Neural cell (in vitro differentiated cells): ENCODE measurements around the gene ZBP1. TPM values are rescaled to one million over a fixed set of nuclear protein-coding genes. Genes with fewer than 3 reads are reported as not detected.

Experiments
- H2AFZ ChIP-seq: fragments of 200-600, 300-800 bp; sonication (generic), shearing (Covaris generic); 2 replicates; pipeline ENCODE4 v1.6.0; 2014; ENCODE audit warnings: low read depth, mild to moderate bottlenecking, antibody characterized with exemption, low read length, moderate library complexity
- H3F3A ChIP-seq: fragments of 200-600 bp; shearing (Covaris generic); 2 replicates; pipeline ENCODE4 v1.6.1; 2016; ENCODE audit warnings: mild to moderate bottlenecking, moderate library complexity, mixed read lengths, antibody characterized with exemption, low read length; ENCODE audit not compliant: insufficient read depth, poor library complexity, severe bottlenecking
- H3K27ac ChIP-seq: fragments of 200-600, 300-800 bp; sonication (generic), shearing (Covaris generic); 2 replicates; pipeline ENCODE4 v1.5.1; 2014; ENCODE audit warnings: mild to moderate bottlenecking, low read length, moderate library complexity
- H3K27me3 ChIP-seq: fragments of 300-800, 200-600 bp; sonication (generic), shearing (Covaris generic); 2 replicates; pipeline ENCODE4 v1.6.0; 2014; ENCODE audit warnings: mild to moderate bottlenecking, low read depth, low read length, moderate library complexity; ENCODE audit not compliant: insufficient read depth
- H3K36me3 ChIP-seq: fragments of 300-800, 200-600 bp; sonication (generic), shearing (Covaris generic); 2 replicates; pipeline ENCODE4 v1.5.1; 2014; ENCODE audit warnings: mild to moderate bottlenecking, antibody characterized with exemption, low read length, moderate library complexity; ENCODE audit not compliant: insufficient read depth
- H3K4me2 ChIP-seq: fragments of 300-800, 200-600 bp; sonication (generic), shearing (Covaris generic); 2 replicates; pipeline ENCODE4 v1.6.0; 2014; ENCODE audit warnings: mild to moderate bottlenecking, low read length
- H3K4me3 ChIP-seq: fragments of 300-800, 200-600 bp; sonication (generic), shearing (Covaris generic); 2 replicates; pipeline ENCODE4 v1.5.1; 2014; ENCODE audit warnings: mild to moderate bottlenecking, low read length, moderate library complexity
- H3K79me2 ChIP-seq: fragments of 200-600 bp; shearing (Covaris generic); replicated peaks from 2 replicates; pipeline ENCODE4 v1.6.0; 2014; ENCODE audit warnings: mild to moderate bottlenecking, low read length, moderate library complexity; ENCODE audit not compliant: insufficient read depth
- H3K9ac ChIP-seq: fragments of 300-800, 200-600 bp; sonication (generic), shearing (Covaris generic); 2 replicates; pipeline ENCODE4 v1.6.1; 2016; ENCODE audit warnings: mild to moderate bottlenecking, low read length, mixed read lengths
- H3K9me2 ChIP-seq: fragments of 200-600 bp; shearing (Covaris generic); 2 replicates; pipeline ENCODE4 v1.6.1; 2016; ENCODE audit warnings: mild to moderate bottlenecking, low read length, mixed read lengths; ENCODE audit not compliant: insufficient read depth
- H3K9me3 ChIP-seq: fragments of 200-600, 300-800 bp; sonication (generic), shearing (Covaris generic); 2 replicates; pipeline ENCODE4 v1.6.1; 2016; ENCODE audit warnings: mild to moderate bottlenecking, mixed run types, low read length, moderate library complexity, mixed read lengths
- H4K20me1 ChIP-seq: fragments of 200-600 bp; shearing (Covaris generic); 2 replicates; pipeline ENCODE4 v1.6.1; 2016; ENCODE audit warnings: mild to moderate bottlenecking, mixed run types; ENCODE audit not compliant: insufficient read depth
- EP300 ChIP-seq: fragments of 450-650 bp; conservative IDR thresholded peaks from 2 replicates; pipeline ENCODE4 v1.6.1; 2014; ENCODE audit warnings: antibody characterized with exemption, mild to moderate bottlenecking, moderate library complexity; ENCODE audit not compliant: poor library complexity, severe bottlenecking
- EZH2 ChIP-seq: fragments of 200-600, 300-800 bp; shearing (Covaris generic), sonication (generic); IDR thresholded peaks from 2 replicates; pipeline ENCODE4 v1.6.1; 2014; ENCODE audit warnings: antibody characterized with exemption, low read length, borderline replicate concordance, mild to moderate bottlenecking; ENCODE audit not compliant: insufficient read depth, poor library complexity, severe bottlenecking
- MXI1 ChIP-seq: fragments of 450-650 bp; conservative IDR thresholded peaks from 2 replicates; pipeline ENCODE4 v1.6.1; 2014; ENCODE audit warnings: antibody characterized with exemption, mild to moderate bottlenecking; ENCODE audit not compliant: poor library complexity, severe bottlenecking
- POLR2AphosphoS5 ChIP-seq: IDR thresholded peaks from 2 replicates; pipeline ENCODE4 v1.6.1; 2012
- RAD21 ChIP-seq: fragments of 450-650 bp; conservative IDR thresholded peaks from 2 replicates; pipeline ENCODE4 v1.6.1; 2014; ENCODE audit warnings: antibody characterized with exemption, mild to moderate bottlenecking, moderate library complexity
- SMC3 ChIP-seq: fragments of 450-650 bp; conservative IDR thresholded peaks from 2 replicates; pipeline ENCODE4 v1.6.1; 2014; ENCODE audit warnings: antibody characterized with exemption, mild to moderate bottlenecking, moderate library complexity; ENCODE audit not compliant: poor library complexity
- TAF1 ChIP-seq: IDR thresholded peaks from 2 replicates; pipeline ENCODE4 v1.6.1; 2012; ENCODE audit warnings: low read depth
- polyA plus RNA-seq: library from polyadenylated mRNA; depleted of rRNA; stranded (reverse); fragments of >200 nt; gene quantifications from 2 replicates; pipeline ENCODE4 v1.2.3, GENCODE V29; 2014
- TF ChIP-seq, protein P1 (sequence below): IDR thresholded peaks from 2 replicates; pipeline ENCODE4 v1.6.1; 2012; ENCODE audit warnings: borderline replicate concordance
- TF ChIP-seq, protein P2 (sequence below): fragments of 450-650 bp; IDR thresholded peaks from 2 replicates; pipeline ENCODE4 v1.5.1; 2014; ENCODE audit warnings: antibody characterized with exemption, mild to moderate bottlenecking, moderate library complexity; ENCODE audit not compliant: poor library complexity, severe bottlenecking

ZBP1 gene
- polyA plus RNA-seq, 1 donor from 2014 or later, result not detected

DNA sequence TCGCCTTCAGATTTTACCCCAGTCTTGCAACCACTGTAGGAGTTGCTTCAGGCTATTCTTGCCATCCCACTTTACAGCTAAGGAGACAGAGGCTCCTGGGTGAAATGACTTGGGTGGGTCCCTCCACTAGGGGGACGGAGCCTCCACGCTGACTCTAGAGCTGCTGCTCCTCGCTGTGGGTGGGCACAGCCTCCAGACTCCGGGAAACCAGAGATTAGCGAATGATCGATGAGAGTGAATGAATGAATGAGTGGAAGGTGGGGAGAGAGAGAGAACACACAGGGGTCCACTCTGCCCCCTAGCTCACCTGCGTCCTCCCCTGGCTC, 10.4 kb downstream of the ZBP1 start:
- H3K9me2 ChIP-seq, result no peaks in the 10 kb centered on the region
- no peak overlapping the region for H3K4me2 ChIP-seq
- no peaks in the 10 kb centered on the region for H3K36me3 ChIP-seq
- no peak overlapping the region for H3K27ac ChIP-seq
- H3F3A ChIP-seq, result no peaks in the 10 kb centered on the region
- no peak overlapping the region for H2AFZ ChIP-seq
- H3K4me3 ChIP-seq, result no peak overlapping the region
- no peaks in the 10 kb centered on the region for H3K27me3 ChIP-seq
- TF ChIP-seq, protein P1, sequence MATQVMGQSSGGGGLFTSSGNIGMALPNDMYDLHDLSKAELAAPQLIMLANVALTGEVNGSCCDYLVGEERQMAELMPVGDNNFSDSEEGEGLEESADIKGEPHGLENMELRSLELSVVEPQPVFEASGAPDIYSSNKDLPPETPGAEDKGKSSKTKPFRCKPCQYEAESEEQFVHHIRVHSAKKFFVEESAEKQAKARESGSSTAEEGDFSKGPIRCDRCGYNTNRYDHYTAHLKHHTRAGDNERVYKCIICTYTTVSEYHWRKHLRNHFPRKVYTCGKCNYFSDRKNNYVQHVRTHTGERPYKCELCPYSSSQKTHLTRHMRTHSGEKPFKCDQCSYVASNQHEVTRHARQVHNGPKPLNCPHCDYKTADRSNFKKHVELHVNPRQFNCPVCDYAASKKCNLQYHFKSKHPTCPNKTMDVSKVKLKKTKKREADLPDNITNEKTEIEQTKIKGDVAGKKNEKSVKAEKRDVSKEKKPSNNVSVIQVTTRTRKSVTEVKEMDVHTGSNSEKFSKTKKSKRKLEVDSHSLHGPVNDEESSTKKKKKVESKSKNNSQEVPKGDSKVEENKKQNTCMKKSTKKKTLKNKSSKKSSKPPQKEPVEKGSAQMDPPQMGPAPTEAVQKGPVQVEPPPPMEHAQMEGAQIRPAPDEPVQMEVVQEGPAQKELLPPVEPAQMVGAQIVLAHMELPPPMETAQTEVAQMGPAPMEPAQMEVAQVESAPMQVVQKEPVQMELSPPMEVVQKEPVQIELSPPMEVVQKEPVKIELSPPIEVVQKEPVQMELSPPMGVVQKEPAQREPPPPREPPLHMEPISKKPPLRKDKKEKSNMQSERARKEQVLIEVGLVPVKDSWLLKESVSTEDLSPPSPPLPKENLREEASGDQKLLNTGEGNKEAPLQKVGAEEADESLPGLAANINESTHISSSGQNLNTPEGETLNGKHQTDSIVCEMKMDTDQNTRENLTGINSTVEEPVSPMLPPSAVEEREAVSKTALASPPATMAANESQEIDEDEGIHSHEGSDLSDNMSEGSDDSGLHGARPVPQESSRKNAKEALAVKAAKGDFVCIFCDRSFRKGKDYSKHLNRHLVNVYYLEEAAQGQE, result no peak
- TF ChIP-seq, protein P2, sequence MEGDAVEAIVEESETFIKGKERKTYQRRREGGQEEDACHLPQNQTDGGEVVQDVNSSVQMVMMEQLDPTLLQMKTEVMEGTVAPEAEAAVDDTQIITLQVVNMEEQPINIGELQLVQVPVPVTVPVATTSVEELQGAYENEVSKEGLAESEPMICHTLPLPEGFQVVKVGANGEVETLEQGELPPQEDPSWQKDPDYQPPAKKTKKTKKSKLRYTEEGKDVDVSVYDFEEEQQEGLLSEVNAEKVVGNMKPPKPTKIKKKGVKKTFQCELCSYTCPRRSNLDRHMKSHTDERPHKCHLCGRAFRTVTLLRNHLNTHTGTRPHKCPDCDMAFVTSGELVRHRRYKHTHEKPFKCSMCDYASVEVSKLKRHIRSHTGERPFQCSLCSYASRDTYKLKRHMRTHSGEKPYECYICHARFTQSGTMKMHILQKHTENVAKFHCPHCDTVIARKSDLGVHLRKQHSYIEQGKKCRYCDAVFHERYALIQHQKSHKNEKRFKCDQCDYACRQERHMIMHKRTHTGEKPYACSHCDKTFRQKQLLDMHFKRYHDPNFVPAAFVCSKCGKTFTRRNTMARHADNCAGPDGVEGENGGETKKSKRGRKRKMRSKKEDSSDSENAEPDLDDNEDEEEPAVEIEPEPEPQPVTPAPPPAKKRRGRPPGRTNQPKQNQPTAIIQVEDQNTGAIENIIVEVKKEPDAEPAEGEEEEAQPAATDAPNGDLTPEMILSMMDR, result no peak
- TF ChIP-seq POLR2AphosphoS5 (no peak), MXI1 (no peak), SMC3 (no peak), EP300 (no peak), TAF1 (no peak), EZH2 (no peak)
- H3K9ac ChIP-seq, result no peak overlapping the region
- no peaks in the 10 kb centered on the region for H4K20me1 ChIP-seq
- no peaks in the 10 kb centered on the region for H3K9me3 ChIP-seq
- H3K79me2 ChIP-seq, result no peaks in the 10 kb centered on the region

DNA sequence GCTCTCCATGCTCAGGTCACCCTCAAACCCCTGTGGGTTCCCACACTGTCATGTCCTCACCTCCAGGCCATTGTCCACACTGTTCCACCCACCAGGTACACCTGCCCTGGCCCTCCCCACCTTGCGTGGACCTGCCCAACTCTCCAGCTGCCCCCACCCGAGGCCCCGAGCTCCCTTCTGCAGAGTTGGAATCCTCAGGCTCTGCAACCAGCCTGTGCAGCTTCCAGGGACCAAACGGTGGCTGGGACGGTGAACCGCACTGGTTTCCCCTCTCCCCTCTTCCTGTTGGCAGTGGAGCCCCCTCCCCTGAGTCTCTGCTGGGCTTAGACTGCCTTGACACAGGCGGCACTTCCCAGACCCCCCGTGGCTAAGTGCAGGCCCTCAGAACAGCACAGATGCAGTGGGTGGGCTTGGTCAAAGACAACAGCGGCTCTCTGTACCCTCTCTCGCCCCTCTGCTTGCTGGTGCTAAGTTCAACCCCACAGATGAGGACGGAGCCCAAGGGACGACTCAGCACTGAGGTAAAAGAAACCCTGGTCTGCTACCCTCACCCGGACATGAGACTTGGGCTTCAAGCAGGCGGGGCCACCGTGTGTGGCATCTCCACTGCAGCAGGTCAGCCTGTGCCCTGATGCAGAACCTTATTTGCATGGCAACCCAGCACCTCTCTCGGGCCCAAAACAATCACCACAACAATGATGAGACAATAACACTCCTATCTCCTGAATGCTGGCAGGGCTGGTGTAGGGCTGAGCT, 11.0 kb downstream of the ZBP1 start:
- Histone ChIP-seq H3F3A (no peaks in the 10 kb centered on the region), H3K9me2 (no peaks in the 10 kb centered on the region), H3K9ac (no peak overlapping the region), H3K79me2 (no peaks in the 10 kb centered on the region), H3K27me3 (no peaks in the 10 kb centered on the region), H3K4me3 (no peak overlapping the region), H3K4me2 (no peak overlapping the region), H4K20me1 (no peaks in the 10 kb centered on the region), H2AFZ (no peak overlapping the region), H3K27ac (no peak overlapping the region), H3K36me3 (no peaks in the 10 kb centered on the region), H3K9me3 (no peaks in the 10 kb centered on the region)
- TF ChIP-seq, protein P2, result no peak
- TF ChIP-seq, protein P1, result no peak
- TF ChIP-seq MXI1 (no peak), RAD21 (no peak), EZH2 (no peak), TAF1 (no peak), EP300 (no peak), POLR2AphosphoS5 (no peak), SMC3 (no peak)
